ENCODE results near the gene MAP4K2. TPM values are rescaled to one million over a fixed set of nuclear protein-coding genes. Genes with fewer than 3 reads are reported as not detected.

Gene MAP4K2
- total and polyA plus RNA-seq, 2 of the 13 experiments (the other 11 are each of a cell fraction or from before 2014, with no cell fraction given), result 8.3 to 17.6 TPM

GRCh38 chr11:64778223-64778472 is 24.9 kb downstream of the MAP4K2 start:
- H3K27me3 ChIP-seq (ENCODE audit: control insufficient read depth in 1 of 2, insufficient read depth in 2 of 2, low read length in 2 of 2), result no peaks in the 10 kb centered on the region; a peak in 1 of 5 replicates
- H3K9me3 ChIP-seq (ENCODE audit: low read length), result no peaks in the 10 kb centered on the region
- 1% methylated on average over 17 of the region's 28 CpGs for WGBS (ENCODE audit: low lambda C conversion rate)
- intact Hi-C loops (cut with micrococcal nuclease; ENCODE audit: unreplicated experiment) (loop anchor here (2.0 kb wide), 1 partner anchor 25 kb away; the partner anchor contains the start of gene MAP4K2), in situ Hi-C loops (cut with HindIII; ENCODE audit: extremely low pct_ligation_motif_present, low pct_unique_long_range_greater_than_20kb) (no loop called here)
- peak overlapping the region; percentile 50 for H3K4me2 ChIP-seq (ENCODE audit: low read depth, low read length)
- H3K36me3 ChIP-seq (replicated peaks in 1 of 2; ENCODE audit: control insufficient read depth in 1 of 2, insufficient read depth in 2 of 2, low read length in 2 of 2), result peaks cover 22 to 41% of the 10 kb centered on the region in 2 experiments
- H3K79me2 ChIP-seq (ENCODE audit: insufficient read depth, low read length), result peaks cover 42% of the 10 kb centered on the region
- H4K20me1 ChIP-seq (ENCODE audit: insufficient read depth, low read length), result peaks cover 44% of the 10 kb centered on the region
- DNase-seq (ENCODE audit: low spot score), result no peak
- ChIA-PET POLR2A (interaction anchor here (0.8 to 2.0 kb wide), 22 partner anchors 8 to 644 kb away, joined by 3 to 24 read pairs (median 6); partner anchors contain the start of genes FAU, MAP4K2, MEN1 and MRPL49), CTCF (ENCODE audit: low intra/inter-chr PET ratio, low total read pairs) (no interaction called here)
- H3K4me1 ChIP-seq (ENCODE audit: insufficient read depth, low read length), result peaks cover 44% of the 10 kb centered on the region
- BruUV-seq (replicated peaks), result no TSS peak
- FAIRE-seq, result no peak
- H2AFZ ChIP-seq (ENCODE audit: low read length), result no peak overlapping the region
- peak overlapping the region; percentile 78 to 94 (median 94); a peak in 5 of 6 replicates for H3K4me3 ChIP-seq (replicated peaks in 1 of 3; ENCODE audit: insufficient read depth in 1 of 3, low read depth in 2 of 3, low read length in 3 of 3)
- ATAC-seq, result no peak
- peak overlapping the region; percentile 97 for H3K9ac ChIP-seq (ENCODE audit: insufficient read depth, low read depth, low read length)
- peak overlapping the region; percentile 99 for H3K27ac ChIP-seq (ENCODE audit: extremely low read length, insufficient read depth, low read length)
- TF ChIP-seq XBP1 (CRISPR knock-in tag; IDR thresholded peaks at IDR 0.05), result no peak
- TF ChIP-seq PHF8 (CRISPR knock-in tag; IDR thresholded peaks at IDR 0.05), result peak; percentile 75
- TF ChIP-seq, protein P1, sequence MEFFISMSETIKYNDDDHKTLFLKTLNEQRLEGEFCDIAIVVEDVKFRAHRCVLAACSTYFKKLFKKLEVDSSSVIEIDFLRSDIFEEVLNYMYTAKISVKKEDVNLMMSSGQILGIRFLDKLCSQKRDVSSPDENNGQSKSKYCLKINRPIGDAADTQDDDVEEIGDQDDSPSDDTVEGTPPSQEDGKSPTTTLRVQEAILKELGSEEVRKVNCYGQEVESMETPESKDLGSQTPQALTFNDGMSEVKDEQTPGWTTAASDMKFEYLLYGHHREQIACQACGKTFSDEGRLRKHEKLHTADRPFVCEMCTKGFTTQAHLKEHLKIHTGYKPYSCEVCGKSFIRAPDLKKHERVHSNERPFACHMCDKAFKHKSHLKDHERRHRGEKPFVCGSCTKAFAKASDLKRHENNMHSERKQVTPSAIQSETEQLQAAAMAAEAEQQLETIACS (CRISPR knock-in tag; IDR thresholded peaks at IDR 0.05), result peak; percentile 73; the same call in 1 of the 2 replicates
- 0 out of 2 replicates have a peak, but pooled peaks have one; percentile 44 for TF ChIP-seq ZNF746 (CRISPR knock-in tag; IDR thresholded peaks at IDR 0.05)
- peak; percentile 55 for TF ChIP-seq CCDC6 (CRISPR knock-in tag; IDR thresholded peaks at IDR 0.05)
- 0 out of 2 replicates have a peak, but pooled peaks have one; percentile 45 for TF ChIP-seq MXD3 (CRISPR knock-in tag; IDR thresholded peaks at IDR 0.05)
- TF ChIP-seq BCL6 (CRISPR knock-in tag; IDR thresholded peaks at IDR 0.05), result no peak
- peak; percentile 91 for TF ChIP-seq AGO2 (optimal IDR thresholded peaks at IDR 0.05; ENCODE audit: low read depth, low read length)
- TF ChIP-seq RFXANK (CRISPR knock-in tag; IDR thresholded peaks at IDR 0.05), result no peak
- TF ChIP-seq, protein P2, sequence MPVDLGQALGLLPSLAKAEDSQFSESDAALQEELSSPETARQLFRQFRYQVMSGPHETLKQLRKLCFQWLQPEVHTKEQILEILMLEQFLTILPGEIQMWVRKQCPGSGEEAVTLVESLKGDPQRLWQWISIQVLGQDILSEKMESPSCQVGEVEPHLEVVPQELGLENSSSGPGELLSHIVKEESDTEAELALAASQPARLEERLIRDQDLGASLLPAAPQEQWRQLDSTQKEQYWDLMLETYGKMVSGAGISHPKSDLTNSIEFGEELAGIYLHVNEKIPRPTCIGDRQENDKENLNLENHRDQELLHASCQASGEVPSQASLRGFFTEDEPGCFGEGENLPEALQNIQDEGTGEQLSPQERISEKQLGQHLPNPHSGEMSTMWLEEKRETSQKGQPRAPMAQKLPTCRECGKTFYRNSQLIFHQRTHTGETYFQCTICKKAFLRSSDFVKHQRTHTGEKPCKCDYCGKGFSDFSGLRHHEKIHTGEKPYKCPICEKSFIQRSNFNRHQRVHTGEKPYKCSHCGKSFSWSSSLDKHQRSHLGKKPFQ (CRISPR knock-in tag; IDR thresholded peaks at IDR 0.05; ENCODE audit: insufficient replicate concordance), result no peak
- TF ChIP-seq RAD21 (CRISPR knock-in tag; IDR thresholded peaks at IDR 0.05), result peak; percentile 39; the same call in 1 of the 2 replicates
- 0 out of 2 replicates have a peak, but pooled peaks have one; percentile 23 for TF ChIP-seq MED13 (CRISPR knock-in tag; IDR thresholded peaks at IDR 0.05)
- 0 out of 2 replicates have a peak, but pooled peaks have one; percentile 30 for TF ChIP-seq TMF1 (CRISPR knock-in tag; IDR thresholded peaks at IDR 0.05; ENCODE audit: low read depth)
- peak; percentile 51 for TF ChIP-seq RBM39 (IDR thresholded peaks at IDR 0.05; ENCODE audit: low read depth, low read length, poor library complexity, severe bottlenecking)
- 0 out of 2 replicates have a peak, but pooled peaks have one; percentile 12 for TF ChIP-seq ZNF770 (CRISPR knock-in tag; IDR thresholded peaks at IDR 0.05)
- peak; percentile 84; the same call in 1 of the 2 replicates for TF ChIP-seq ZNF564 (CRISPR knock-in tag; IDR thresholded peaks at IDR 0.05)
- 0 out of 2 replicates have a peak, but pooled peaks have one; percentile 28 for TF ChIP-seq KAT7 (CRISPR knock-in tag; IDR thresholded peaks at IDR 0.05; ENCODE audit: borderline replicate concordance)
- 0 out of 2 replicates have a peak, but pooled peaks have one; percentile 42 for TF ChIP-seq ZNF160 (CRISPR knock-in tag; IDR thresholded peaks at IDR 0.05)
- TF ChIP-seq RBFOX2 (IDR thresholded peaks at IDR 0.05; ENCODE audit: low read depth, low read length), result peak; percentile 92
- TF ChIP-seq NR0B2 (CRISPR knock-in tag; IDR thresholded peaks at IDR 0.05), result no peak
- TF ChIP-seq ZFP1 (CRISPR knock-in tag; IDR thresholded peaks at IDR 0.05), result 0 out of 2 replicates have a peak, but pooled peaks have one; percentile 5
